ENCODE results near the gene CARD6. TPM values are rescaled to one million over a fixed set of nuclear protein-coding genes. Genes with fewer than 3 reads are reported as not detected.

CARD6 gene
- total and polyA plus RNA-seq, 2 of the 13 experiments (the other 11 are each of a cell fraction or from before 2014, with no cell fraction given): 0.33 to 1.4 TPM

GRCh38 chr5:40904205-40904993, 63.2 kb downstream of the CARD6 start (continued):
- TF ChIP-seq NFIC (IDR thresholded peaks at IDR 0.05; ENCODE audit: low read length) (no peak), NFE2 (CRISPR knock-in tag; IDR thresholded peaks at IDR 0.05) (no peak), ZBTB26 (CRISPR knock-in tag; IDR thresholded peaks at IDR 0.05; ENCODE audit: borderline replicate concordance) (0 out of 2 replicates have a peak, but pooled peaks have one; percentile 36), ZBTB42 (CRISPR knock-in tag; IDR thresholded peaks at IDR 0.05) (no peak), ZNF230 (CRISPR knock-in tag; IDR thresholded peaks at IDR 0.05) (no peak), SOX13 (IDR thresholded peaks at IDR 0.05) (no peak), SOX13 (CRISPR knock-in tag; conservative IDR thresholded peaks at IDR 0.05 in 1 of 2, IDR thresholded peaks at IDR 0.05 in 1 of 2) (peak in 1 of 2 experiments; percentile 25; a peak in 1 of 4 replicates), IKZF1 (IDR thresholded peaks at IDR 0.05) (no peak), ZMYM2 (CRISPR knock-in tag; IDR thresholded peaks at IDR 0.05) (no peak), CAMTA2 (CRISPR knock-in tag; IDR thresholded peaks at IDR 0.05; ENCODE audit: borderline replicate concordance) (no peak), MXD4 (CRISPR knock-in tag; IDR thresholded peaks at IDR 0.05) (no peak), ZNF547 (CRISPR knock-in tag; IDR thresholded peaks at IDR 0.05) (no peak), ZNF839 (CRISPR knock-in tag; IDR thresholded peaks at IDR 0.05; ENCODE audit: borderline replicate concordance) (no peak), FOXM1 (CRISPR knock-in tag; IDR thresholded peaks at IDR 0.05) (no peak), ZNF7 (CRISPR knock-in tag; IDR thresholded peaks at IDR 0.05) (no peak), CC2D1A (CRISPR knock-in tag; IDR thresholded peaks at IDR 0.05) (no peak), NFRKB (IDR thresholded peaks at IDR 0.05) (no peak)
- TF ChIP-seq, protein P1, sequence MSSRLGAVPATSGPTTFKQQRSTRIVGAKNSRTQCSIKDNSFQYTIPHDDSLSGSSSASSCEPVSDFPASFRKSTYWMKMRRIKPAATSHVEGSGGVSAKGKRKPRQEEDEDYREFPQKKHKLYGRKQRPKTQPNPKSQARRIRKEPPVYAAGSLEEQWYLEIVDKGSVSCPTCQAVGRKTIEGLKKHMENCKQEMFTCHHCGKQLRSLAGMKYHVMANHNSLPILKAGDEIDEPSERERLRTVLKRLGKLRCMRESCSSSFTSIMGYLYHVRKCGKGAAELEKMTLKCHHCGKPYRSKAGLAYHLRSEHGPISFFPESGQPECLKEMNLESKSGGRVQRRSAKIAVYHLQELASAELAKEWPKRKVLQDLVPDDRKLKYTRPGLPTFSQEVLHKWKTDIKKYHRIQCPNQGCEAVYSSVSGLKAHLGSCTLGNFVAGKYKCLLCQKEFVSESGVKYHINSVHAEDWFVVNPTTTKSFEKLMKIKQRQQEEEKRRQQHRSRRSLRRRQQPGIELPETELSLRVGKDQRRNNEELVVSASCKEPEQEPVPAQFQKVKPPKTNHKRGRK (CRISPR knock-in tag; IDR thresholded peaks at IDR 0.05): no peak
- TF ChIP-seq, protein P2, sequence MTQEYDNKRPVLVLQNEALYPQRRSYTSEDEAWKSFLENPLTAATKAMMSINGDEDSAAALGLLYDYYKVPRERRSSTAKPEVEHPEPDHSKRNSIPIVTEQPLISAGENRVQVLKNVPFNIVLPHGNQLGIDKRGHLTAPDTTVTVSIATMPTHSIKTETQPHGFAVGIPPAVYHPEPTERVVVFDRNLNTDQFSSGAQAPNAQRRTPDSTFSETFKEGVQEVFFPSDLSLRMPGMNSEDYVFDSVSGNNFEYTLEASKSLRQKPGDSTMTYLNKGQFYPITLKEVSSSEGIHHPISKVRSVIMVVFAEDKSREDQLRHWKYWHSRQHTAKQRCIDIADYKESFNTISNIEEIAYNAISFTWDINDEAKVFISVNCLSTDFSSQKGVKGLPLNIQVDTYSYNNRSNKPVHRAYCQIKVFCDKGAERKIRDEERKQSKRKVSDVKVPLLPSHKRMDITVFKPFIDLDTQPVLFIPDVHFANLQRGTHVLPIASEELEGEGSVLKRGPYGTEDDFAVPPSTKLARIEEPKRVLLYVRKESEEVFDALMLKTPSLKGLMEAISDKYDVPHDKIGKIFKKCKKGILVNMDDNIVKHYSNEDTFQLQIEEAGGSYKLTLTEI (CRISPR knock-in tag; conservative IDR thresholded peaks at IDR 0.05): no peak
- TF ChIP-seq, protein P3, sequence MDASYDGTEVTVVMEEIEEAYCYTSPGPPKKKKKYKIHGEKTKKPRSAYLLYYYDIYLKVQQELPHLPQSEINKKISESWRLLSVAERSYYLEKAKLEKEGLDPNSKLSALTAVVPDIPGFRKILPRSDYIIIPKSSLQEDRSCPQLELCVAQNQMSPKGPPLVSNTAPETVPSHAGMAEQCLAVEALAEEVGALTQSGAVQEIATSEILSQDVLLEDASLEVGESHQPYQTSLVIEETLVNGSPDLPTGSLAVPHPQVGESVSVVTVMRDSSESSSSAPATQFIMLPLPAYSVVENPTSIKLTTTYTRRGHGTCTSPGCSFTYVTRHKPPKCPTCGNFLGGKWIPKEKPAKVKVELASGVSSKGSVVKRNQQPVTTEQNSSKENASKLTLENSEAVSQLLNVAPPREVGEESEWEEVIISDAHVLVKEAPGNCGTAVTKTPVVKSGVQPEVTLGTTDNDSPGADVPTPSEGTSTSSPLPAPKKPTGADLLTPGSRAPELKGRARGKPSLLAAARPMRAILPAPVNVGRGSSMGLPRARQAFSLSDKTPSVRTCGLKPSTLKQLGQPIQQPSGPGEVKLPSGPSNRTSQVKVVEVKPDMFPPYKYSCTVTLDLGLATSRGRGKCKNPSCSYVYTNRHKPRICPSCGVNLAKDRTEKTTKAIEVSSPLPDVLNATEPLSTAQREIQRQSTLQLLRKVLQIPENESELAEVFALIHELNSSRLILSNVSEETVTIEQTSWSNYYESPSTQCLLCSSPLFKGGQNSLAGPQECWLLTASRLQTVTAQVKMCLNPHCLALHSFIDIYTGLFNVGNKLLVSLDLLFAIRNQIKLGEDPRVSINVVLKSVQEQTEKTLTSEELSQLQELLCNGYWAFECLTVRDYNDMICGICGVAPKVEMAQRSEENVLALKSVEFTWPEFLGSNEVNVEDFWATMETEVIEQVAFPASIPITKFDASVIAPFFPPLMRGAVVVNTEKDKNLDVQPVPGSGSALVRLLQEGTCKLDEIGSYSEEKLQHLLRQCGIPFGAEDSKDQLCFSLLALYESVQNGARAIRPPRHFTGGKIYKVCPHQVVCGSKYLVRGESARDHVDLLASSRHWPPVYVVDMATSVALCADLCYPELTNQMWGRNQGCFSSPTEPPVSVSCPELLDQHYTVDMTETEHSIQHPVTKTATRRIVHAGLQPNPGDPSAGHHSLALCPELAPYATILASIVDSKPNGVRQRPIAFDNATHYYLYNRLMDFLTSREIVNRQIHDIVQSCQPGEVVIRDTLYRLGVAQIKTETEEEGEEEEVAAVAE (CRISPR knock-in tag; IDR thresholded peaks at IDR 0.05; ENCODE audit: borderline replicate concordance): no peak
- TF ChIP-seq, protein P4, sequence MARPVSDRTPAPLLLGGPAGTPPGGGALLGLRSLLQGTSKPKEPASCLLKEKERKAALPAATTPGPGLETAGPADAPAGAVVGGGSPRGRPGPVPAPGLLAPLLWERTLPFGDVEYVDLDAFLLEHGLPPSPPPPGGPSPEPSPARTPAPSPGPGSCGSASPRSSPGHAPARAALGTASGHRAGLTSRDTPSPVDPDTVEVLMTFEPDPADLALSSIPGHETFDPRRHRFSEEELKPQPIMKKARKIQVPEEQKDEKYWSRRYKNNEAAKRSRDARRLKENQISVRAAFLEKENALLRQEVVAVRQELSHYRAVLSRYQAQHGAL (CRISPR knock-in tag; IDR thresholded peaks at IDR 0.05; ENCODE audit: not compliant biosample characterization): no peak
